Measurements from ENCODE around the gene CNTNAP4. TPM values are rescaled to one million over a fixed set of nuclear protein-coding genes. Genes with fewer than 3 reads are reported as not detected.
A peak's percentile ranks its signal among the peaks of the same experiment; 100 is the strongest.

Gene CNTNAP4
- total RNA-seq, 1 experiment from 2014 or later, result 2.1 TPM

DNA sequence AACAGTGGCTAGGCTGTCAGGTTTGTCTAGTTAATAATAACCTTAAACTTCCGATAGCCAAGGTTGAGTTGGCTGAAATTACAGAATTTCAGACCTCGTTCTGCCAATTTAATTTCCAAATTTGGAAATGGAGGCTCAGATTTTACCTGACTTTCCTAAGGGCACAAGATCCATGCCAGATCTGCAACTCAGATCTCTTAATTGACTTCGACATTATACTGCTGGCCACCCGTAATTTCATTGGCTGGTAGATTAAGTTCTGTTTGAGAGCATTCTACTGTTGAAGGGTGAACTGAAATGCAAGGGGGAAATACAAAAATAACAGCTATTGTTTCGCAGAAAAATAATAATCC is 210.8 kb downstream of the CNTNAP4 start:
- no peak for DNase-seq (ENCODE audit: low spot score)

DNA sequence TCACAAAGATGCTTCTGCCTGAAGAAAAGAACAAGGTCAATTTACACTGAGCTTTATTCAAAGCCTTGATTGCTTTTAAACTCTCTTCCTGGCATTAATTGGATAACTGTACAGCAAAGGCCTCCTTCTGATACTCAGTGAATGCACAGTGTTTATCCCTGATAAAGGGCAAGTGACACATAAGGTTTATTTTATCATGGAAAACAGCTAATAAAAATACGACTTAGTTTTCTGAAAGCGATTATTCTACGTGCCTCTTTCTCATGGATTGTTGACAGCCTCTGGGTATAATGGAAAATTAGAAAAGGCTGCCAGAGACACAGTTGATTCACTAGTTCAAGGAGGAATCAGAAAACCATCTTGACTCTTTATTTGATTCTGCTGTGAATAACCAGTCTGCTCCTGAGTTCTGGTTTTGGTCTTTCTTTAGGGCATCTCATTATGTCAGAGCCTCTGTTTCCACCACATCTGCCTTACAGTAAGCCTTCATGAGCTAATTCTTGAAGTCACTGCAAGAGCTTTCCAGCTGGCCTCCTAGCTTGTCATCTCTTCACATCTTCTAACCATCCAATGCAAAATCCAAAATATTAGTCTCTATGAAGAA is 212.9 kb downstream of the CNTNAP4 start:
- DNase-seq (ENCODE audit: low spot score), result no peak

GRCh38 chr16:76500006-76500405 is 222.8 kb downstream of the CNTNAP4 start:
- no peak for DNase-seq (ENCODE audit: low spot score)

- DNase-seq (ENCODE audit: low spot score), result no peak
These were observed 224.9 kb downstream of the CNTNAP4 start for GRCh38 chr16:76502063-76502462.

GRCh38 chr16:76502555-76502954 is 225.4 kb downstream of the CNTNAP4 start:
- DNase-seq (ENCODE audit: low spot score), result no peak

- no peak for DNase-seq (ENCODE audit: low spot score)
These were observed 225.9 kb downstream of the CNTNAP4 start for GRCh38 chr16:76503091-76503490.

DNA sequence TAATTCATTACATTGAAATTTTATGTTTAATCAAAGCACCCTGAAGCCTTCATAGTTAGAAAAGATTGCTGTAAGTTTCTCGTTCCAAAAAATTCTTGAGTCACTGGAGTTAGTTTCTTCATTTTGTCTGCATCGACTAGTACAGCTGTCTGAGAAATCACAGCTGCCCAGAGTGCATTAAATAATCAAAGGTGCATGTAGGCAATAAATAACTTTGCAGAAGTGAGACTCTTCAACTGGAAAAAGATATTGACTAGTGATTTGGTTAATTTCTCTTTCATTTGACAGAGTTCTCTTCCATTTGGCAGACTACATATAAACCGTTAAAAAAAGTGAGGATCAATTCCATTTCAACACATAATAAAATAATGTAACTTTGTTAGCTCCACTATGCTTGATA is 234.0 kb downstream of the CNTNAP4 start:
- no peak for DNase-seq (ENCODE audit: low spot score)

GRCh38 chr16:76518781-76519180 is 241.6 kb downstream of the CNTNAP4 start:
- DNase-seq (ENCODE audit: low spot score), result no peak

GRCh38 chr16:76524356-76524755 is 247.2 kb downstream of the CNTNAP4 start:
- no peak for DNase-seq (ENCODE audit: low spot score)

GRCh38 chr16:76524769-76525168 is 247.6 kb downstream of the CNTNAP4 start:
- no peak for DNase-seq (ENCODE audit: low spot score)

DNA sequence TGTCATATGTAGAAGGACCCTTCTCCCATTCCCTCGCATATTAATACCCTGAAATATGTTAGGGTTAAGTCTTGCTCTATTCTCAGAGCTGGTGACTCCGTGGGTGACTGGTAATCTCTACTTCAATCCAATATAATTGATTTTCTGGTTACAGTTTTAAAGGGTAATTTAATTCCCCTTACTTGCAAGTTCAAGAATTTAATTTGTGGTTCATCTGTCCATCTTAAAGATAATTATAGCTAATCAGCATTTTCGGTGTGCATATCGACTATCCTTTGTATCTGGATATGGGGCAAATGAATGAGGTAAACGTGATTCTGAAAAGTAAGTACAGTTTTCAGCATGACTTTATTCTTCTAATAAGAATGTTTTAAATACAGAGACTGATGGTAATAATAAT is 250.0 kb downstream of the CNTNAP4 start:
- no peak for DNase-seq (ENCODE audit: low spot score)

DNA sequence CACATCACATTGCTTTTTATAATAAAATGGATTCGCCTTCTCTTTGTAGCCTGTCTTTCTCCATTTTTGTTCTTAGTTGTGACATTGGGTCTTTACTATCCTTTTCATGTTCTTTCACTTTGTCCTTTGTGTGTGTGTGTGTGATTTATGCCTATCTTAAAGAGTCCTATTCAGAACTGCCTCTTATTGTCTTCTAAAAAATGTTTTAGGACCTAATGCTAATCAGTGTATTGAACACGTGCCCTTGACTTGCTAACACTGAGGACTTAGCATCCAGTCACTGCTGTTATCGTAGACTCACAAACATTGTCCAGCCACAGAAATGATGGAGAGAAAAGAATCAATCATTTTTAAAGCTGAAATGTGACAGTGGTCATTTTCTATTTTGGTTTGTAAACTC is 251.9 kb downstream of the CNTNAP4 start:
- no peak for DNase-seq (ENCODE audit: low spot score)

GRCh38 chr16:76531236-76531635 is 254.0 kb downstream of the CNTNAP4 start:
- DNase-seq (ENCODE audit: low spot score), result no peak

DNA sequence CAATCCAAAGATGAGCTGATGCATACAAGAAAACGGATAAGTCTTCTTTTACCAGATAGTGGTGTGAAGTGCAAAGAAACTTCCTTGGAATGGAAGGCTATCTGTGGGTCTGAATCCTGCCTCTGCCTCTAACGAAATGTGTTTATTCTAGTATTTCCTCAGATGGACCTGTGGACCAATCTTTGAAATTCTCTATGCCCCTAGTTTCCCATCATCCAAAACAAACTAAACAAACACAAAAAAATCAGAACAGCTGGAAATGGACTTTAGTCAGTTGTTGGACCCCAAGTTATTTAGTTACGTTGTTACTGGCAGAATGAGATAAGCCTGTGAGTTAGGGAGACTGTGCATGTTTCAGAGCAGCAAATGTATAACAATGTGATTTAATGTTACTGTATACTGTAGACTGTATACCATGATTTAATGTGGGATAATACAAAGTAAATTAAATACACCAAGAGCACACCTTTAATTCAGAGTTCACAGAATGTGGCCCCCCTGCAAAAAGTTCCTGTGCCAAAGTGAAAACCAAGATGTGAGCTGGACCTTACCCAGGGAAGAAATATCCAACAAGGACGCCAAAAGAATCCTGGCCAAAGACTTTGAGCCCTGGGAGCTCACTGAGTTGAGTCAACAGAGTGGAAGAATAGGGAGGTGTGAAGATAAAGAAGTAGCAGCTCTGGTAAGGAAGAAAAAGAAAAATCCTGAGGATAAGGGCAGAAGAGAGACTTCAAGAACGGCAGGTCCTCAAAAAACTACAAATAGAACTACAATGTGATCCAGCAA is 255.2 kb downstream of the CNTNAP4 start:
- no peak for DNase-seq (ENCODE audit: low spot score)

GRCh38 chr16:76539609-76540008 is 262.4 kb downstream of the CNTNAP4 start:
- DNase-seq (ENCODE audit: low spot score), result no peak

DNA sequence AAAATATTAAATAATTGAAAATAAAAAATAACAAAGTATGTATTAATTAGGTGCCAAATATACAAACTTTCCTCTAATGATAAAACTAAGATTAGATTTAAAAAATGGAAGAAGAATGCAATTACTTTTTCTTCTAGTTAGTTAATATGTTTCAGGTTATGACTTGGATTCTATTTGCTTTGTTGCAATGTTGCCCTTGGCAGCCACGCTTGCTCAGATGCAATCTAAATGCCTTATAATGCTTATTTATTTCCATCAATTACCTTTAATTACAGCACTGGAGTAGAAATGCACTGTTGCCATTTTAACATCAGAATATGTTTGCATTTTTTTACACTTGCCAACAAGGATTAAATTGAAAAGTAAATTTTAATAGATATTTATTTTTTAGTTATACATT is 263.9 kb downstream of the CNTNAP4 start:
- no peak for DNase-seq (ENCODE audit: low spot score)

GRCh38 chr16:76565542-76565941 is 288.3 kb downstream of the CNTNAP4 start:
- no peak for DNase-seq (ENCODE audit: low spot score)

DNA sequence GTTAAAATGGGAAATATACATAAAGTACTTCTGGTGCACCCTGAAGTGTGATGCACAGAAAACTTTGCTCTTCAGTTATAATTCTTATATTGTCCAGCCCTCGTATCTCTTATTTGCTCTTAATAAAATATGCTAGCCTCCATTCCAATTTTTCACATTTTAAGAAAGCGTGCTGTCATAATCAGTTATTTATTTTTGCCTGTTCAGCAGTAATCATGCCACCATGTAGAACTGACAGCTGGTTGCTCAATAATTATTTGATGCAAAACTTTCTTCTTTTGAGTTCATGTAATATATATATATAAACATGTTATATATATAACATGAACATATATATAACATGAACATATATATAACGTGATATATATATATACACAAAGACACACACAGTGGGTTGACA is 294.6 kb downstream of the CNTNAP4 start:
- no peak for DNase-seq (ENCODE audit: low spot score)

GRCh38 chr16:76573281-76573680 is 296.1 kb downstream of the CNTNAP4 start:
- DNase-seq (ENCODE audit: low spot score), result no peak

DNA sequence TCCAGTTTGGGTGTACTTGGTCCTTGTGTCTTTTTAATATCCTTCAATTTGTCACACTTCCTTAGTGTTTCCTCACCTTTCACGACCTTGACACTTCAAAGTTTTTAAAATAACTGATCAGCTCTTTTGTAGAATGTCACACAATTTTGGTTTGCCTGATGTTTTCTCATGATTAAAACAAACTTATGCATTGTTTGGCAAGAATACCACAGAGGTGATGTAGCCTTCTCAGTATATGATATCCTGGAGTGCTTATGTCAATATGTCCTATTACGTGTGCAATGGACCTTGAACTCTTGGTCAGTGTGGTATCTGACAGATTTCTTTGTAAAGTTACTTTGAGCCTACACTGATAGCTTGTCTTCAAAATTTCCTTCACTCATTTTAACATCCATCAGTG is 297.4 kb downstream of the CNTNAP4 start:
- no peak for DNase-seq (ENCODE audit: low spot score)

- no peak for DNase-seq (ENCODE audit: low spot score)
These were observed 299.3 kb downstream of the CNTNAP4 start for GRCh38 chr16:76576526-76576925.

DNA sequence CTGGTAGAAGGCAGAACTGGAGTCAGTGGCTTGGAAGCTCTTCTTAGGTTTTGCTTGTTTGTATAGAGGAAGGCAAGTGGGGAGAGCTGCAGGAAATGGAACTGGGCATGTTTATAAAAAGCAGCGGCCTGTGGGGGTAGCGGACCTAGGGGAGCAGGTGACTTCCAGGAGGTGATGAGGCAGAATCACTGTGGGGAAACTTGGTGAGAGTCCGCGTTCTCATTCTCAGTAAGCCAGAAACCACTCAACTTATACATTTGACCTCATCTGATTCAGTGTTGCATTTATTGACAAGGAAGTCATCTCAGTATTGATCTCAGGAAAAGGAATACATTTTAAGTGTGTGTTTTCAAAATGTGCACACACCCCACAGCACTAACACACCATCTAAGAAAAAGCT is 299.8 kb downstream of the CNTNAP4 start:
- DNase-seq (ENCODE audit: low spot score), result peak; percentile 26

DNA sequence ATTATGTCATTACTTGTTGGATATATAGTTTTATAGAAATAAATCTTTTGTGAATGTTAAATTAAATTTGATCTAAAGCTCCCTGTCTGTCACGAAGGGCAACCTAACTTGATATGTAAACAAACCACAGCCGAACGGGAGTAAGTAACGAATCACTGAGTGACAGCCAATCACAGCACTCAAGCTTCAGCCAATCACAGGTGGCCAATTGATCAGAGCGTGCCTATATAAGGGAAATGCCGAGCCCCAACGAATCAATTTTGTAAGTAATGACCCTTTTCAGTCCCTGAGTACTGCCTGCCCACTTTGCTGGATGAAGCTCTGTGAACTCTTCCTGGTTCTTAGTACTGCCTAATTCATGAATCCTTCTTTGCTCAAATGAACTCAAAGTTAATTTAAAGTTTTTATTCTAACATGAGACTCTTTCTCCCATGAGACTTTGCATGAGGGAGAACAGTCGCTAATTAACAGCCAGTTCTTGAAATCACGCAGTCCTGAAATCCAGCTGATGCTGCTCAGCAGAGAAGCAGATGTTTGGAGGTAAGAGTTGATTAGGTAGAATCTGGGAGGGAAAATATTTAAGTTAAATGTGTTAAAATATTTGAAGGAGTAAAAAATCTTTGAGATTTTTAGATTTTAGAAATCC is 302.2 kb downstream of the CNTNAP4 start:
- DNase-seq (ENCODE audit: low spot score), result peak; percentile 79

Measured in H4 (cell line).